ENCODE measurements around the gene CRLF1.
"Not testable (repeated sequence)": the region's sequence is repeated elsewhere in the genome, so short reads cannot be mapped to it uniquely, and the experiment has no call there.

CRLF1 gene

DNA sequence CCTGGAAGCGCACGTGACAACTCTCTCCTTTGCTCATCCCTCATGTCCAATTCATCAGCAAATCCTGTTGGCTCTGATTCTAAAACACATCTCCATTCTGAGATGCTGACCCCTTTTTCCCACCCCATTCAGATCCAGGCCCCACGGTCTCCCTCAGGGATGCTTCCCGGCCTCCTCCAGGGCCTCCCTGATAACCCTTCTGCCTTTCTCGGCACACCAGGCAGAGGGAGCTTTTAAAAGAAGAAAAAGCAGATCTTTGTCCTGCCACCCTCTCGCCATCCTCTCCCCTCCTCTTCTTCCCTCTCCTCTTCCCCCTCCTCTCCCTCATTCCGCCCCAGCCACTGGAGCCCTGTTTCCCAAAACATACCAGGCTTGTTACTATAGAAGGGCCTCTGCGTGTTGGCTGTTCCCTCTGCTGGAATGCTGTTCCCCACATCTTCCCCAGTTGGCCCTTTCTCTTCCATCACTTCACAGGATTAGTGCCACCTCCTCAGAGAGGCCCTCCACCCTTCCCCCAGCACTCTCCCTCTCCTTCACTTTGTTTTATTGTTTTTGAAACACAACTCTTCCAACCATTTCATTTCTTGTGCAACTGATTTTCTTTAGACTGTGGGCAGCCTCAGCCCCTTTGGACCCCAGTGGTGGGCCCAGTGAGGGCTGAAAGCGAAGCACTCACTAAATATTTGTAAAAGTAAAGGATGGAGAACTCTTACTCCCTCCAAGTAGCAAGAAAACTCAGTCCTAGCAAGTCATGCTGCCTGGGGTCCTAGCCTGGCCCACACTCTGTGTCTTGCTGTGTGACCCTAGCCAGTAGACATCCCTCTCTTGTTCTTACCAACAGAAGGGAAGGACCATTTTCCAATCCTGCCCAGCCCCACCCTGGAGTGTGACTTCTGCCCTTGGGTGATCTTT is 2.5 kb upstream of the CRLF1 start:
- no peak for DNase-seq (ENCODE audit: low spot score)

DNA sequence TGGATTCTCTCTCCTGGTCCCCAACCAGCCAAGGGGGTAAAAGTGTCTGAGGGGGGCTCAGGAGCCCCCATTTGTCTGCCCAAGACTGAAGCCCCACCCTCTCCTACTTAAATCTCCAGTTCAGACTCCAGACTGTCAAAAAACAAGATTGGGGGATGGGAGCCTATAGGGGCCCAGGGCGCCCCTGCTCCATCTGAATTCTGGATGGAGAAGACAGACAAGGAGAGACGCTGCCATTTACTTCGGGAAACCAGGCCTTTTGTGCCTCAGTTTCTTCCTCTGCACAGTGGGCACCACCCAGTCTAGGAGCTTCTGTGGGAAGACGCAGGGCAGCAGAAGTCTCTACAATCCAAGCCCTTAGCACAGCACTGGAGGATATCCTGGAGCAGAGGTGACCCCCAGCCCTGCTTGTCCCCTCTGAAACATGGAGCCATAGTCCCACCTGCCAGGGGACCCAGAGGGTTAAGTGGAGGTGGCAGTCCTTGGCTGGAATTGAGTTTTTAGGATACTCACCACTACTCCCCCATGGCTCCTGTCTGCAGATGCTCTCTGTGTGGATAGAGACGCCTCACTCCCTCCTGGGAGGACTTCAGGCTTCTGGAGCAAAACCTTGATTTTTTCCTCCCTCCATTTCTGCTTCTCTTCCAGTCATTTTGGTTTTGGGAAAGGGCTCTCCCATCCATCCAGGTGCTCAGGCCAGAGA is 1.7 kb upstream of the CRLF1 start:
- no peak for DNase-seq (ENCODE audit: low spot score)

DNA sequence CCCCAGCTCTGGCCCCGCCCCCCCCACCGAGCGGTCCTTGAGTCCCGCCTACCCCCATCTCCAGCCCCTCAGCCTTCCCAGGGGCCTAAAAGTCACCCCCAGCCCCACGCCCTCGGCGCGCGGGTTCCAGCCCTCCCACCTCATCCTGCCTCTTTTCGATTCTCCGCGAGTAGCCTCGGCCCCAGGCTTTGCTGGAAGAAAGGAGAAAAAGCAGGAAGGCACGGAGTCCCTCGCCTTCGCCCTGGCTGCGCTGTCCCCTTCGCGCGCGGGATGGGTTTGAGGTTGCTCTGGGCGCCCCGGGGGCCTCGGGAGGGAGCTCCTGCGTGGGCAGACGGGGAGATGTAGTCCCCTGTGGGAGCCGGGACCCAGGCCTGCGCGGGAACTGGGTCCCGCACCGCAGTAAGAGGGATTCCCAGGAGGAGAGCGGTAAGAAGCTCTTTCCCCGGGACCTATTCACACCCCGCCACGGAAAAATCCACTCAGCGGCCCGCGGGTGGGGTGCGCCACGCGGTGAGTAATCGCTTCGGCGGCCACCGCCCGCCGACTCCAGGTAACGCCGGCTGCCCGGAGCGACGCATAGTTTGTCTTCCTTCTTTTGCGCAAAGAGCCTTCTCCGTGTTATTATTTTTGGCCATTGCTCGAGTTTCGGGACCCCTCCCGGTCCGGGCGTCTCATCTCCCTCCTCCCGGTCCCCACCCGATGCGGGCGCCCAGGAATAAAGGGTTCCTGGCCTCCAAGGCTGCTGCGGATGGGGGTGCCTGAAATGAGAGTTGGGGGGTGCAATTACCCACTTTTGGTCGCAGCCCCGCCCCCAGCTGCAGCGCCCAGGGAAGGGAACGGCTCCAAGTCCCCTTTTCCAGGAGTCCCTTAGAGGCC is 865 bp upstream of the CRLF1 start:
- DNase-seq (ENCODE audit: low spot score): peak; percentile 70

DNA sequence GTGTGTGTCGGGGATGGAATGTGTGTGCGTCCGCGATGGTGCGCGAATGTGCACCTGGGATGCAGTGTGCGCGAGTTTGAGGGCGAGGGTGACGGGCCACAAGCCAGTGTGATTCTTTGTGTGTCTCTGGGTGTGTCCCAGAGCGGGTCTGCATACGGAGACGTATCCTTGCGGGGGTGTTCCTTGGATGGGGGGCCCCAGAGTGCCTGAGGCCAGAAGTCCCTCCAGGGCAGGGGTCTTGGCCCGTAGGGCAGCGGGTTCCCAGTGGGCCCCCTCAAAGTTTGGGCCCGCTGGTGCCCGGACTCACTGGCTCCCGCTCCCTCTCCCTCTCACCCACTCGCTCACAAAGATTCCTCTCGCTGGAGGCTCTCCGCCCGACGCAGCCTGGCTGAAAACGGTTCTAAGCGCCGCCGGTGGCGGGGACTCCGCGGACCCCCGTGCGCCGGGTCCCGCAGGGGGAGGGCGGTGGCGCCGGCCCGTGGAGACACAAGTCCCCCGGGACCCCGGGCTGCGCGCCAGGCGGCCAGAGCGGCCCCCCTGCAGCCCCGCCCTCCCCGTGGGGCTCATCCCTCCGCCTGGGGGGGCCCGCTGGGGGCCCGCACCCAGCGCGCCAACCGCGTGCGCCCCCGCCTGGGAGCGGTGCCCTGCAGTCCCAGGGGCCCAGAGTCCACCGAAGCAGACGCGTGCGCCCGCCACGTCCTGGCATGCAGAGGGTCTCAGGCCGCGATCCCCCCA is 886 bp downstream of the CRLF1 start:
- peak; percentile 85 for DNase-seq (ENCODE audit: low spot score)

- DNase-seq (ENCODE audit: low spot score): no peak
Observed at GRCh38 chr19:18605196-18605545, 1.4 kb downstream of the CRLF1 start.

DNA sequence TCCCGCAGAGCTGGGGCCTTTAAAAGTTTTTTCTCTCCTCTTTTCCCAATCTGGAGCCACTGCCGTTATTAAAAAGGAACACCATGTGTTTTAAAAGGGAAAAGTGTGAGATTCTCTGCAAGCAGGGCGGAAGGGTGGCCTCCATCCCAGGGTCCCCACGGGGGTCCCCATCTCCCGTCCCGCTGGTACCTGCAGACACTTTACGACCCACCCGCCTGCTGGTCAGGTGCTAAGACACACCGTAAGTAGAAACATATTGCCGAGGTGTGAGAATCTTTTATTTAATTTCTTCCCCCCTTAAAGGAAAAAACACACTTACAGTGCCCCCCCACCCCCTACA is 1.8 kb downstream of the CRLF1 start:
- DNase-seq (ENCODE audit: low spot score): no peak

DNA sequence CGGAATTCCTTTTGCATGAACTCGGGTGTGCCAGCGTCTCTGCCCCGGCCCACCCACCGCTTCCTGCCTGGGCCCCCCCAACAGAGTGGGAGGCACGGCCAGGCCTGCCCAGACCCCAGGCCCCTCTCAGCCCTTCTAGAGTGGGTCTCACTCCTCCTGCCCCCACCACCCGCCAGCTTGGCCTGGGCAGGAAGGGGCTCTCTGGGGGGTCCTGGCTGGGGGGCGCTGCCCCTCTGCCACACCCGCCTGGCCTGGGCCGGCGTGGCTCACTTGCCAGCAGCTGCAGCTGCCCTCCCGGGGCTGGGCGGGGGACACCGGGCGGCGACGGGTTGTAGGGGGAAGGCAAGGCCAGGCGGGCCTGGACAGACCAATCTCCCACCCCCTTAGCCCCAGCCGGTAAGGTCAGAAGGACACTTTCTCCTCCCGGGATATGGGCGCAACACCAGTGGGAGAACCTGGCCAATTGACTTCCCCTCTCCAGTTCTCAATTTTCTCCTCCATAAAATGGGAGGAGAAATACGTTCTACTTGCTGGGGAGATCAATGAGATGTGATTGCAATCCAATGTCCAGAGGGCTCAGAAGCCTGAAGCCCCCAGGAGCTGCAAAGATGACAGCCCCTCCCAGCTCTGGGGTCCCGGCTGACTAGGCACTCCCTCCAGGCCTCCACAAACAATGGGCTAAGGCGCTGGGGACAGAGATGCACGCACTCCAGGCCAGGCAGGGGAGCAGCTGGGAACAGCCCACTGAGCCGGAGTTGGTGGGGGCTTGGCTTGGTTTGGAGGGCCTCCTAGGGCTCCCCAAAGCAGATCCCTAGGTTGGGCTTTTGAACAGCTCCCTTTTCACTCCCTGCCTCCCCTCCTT is 2.4 kb downstream of the CRLF1 start:
- DNase-seq (ENCODE audit: low spot score): no peak

GRCh38 chr19:18603255-18603957 is 3.2 kb downstream of the CRLF1 start:
- DNase-seq (ENCODE audit: low spot score): no peak

GRCh38 chr19:18601875-18602274 is 4.7 kb downstream of the CRLF1 start:
- no peak for DNase-seq (ENCODE audit: low spot score)

- not testable (repeated sequence) for DNase-seq (ENCODE audit: low spot score)
Observed at GRCh38 chr19:18600692-18601397, 5.8 kb downstream of the CRLF1 start.

DNA sequence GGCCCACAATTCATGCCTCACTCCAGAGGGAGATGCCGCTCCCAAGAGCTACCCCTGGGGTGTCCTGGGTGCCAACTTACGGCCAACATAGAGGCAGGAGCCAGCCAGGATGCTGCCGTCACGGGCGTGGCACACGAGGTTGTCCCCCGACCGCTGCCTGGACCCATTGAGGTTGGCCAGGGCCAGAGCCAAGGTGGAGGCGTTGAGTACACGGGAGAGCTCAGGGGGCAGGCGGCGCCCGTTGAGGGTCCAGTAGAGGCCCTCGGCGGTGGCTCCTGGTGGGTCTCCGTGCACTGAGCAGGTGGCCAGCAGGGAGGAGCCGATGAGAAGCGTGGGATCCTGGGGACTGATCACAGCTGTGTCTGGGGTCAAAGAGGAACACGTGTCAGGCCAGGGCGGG is 7.1 kb downstream of the CRLF1 start:
- DNase-seq (ENCODE audit: low spot score): no peak

DNA sequence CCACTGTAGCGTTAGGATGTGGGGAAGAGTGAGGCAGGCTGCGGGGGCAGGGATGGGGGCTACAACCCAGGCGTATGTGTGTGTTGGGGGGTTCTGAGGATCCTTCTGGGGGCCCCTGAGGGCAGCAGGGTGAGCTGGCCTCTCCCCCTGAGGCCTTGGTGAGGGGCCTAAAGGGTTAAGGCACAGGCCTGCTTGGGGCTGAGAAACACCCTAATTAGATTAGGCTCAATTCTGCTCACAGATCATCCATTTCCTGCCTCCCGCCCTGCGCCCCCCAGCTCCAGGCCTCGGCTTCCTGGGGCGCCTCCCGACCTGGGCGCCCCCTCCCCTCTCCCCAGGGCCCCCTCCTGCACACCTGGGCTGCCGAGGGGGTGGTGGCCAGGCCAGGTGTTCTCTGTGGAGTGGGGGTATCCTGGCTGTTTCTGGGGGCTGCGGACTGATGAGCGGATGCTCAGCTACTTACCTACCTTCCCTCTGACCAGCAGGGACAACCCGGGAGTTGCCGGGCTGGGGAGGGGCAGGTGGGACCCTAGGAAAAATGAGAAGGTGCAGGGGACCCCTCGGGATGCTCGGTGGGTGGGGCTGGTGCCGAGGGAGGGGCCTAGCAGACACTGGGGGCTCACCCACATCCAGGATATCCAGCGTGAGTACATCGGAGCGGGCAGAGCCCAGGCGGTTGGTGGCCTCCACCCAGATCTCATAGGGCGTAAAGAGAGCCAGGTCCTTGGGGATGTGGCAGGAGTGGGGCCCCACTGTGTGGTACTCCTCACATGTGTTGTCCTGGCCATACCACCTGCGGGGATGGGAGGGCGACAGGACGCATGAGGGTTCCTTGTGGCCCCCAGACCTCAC is 8.6 kb downstream of the CRLF1 start:
- no peak for DNase-seq (ENCODE audit: low spot score)

DNA sequence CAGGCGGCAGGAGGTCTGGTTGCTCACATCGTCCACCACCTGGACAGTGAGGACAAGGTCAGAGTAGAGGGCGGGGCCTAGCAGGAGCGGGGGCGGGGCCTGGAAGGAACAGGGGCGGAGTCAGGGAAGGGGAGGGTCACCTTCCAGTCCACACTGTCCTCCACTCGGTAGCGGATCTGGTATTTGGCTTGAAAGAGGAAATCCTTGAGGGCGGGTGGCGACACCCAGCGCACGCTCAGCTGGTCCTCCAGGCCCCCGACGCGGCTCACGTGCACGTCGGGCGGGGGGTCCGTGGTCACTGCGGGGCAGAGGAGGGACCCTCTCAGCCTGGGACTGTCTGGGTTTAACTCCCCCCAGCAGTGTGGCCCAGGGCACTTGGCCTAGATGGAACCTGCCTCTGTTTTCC is 9.8 kb downstream of the CRLF1 start:
- no peak for DNase-seq (ENCODE audit: low spot score)

DNA sequence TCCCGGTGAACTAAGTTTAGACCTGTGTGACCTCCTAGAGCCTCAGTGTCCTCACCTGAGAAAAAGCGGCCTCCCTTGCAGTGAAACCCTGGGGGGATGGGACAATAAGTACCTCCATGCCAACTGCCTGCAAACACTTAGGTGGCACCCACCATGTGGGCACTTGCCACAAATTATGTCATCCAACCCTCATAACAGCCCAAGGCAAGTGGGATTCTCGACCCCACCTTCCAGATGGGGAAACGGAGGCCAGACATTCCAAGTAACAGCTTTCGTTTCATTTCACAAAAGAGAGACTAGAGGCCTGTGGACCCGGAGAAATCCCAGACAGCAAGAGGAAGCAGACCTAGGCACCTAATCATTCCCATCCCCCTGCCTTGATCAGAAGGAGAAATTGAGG is 11.1 kb downstream of the CRLF1 start:
- DNase-seq (ENCODE audit: low spot score): no peak

- DNase-seq (ENCODE audit: low spot score): peak; percentile 46
Observed at GRCh38 chr19:18594824-18595373, 11.7 kb downstream of the CRLF1 start.

GRCh38 chr19:18594096-18594823 is 12.3 kb downstream of the CRLF1 start:
- DNase-seq (ENCODE audit: low spot score): peak; percentile 95

DNA sequence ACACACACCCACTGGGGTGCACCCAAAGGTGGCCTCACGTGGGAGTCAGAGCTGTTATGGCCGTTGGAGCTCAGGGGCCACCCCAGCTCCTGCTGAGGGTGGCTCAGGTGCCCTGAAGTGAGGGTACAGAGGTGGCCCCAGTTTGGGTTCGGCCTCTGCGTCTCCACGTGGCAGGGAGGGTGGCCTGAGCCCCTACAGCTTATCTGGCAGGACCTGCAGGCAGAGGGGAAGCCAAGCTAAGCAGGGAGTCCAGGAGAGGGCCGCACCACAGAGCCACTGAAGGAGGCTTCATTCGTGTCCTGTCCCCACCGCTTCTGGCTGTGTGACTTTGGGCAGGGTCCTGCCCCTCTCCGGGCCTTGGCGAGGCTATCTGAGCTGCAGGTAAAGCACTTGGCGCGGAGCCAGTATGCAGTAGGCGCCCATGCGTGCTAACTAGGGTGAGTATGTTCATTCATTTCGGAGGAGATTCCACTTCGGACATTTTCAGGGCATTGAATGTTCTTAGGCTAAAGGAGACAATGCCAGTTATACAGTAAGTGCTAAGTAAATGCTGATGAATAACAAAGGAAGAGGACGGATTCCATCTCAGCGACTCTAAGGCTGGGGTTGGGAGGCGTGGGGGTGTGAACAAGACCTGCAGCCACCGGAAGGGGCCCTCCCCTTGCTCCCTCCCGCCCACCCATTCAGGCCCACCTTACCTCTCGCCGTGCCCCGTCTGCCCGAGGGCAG is 13.1 kb downstream of the CRLF1 start:
- DNase-seq (ENCODE audit: low spot score): no peak

All from D341Med (cell line).